PC-9 (cell line): ENCODE measurements around the gene OBSL1. TPM values are rescaled to one million over a fixed set of nuclear protein-coding genes. Genes with fewer than 3 reads are reported as not detected.

Source experiments
- BruUV-seq: library from RNA; stranded (reverse); fragments of 400-500 nt; replicated peaks from 2 replicates; lab custom pipeline; 2021; lab: Mats Ljungman, UMichigan
- CTCF ChIA-PET: fragments of 300-600 bp; sonication (Branson Sonifier 250); formaldehyde crosslinking; loops from one replicate; lab custom pipeline; 2022; ENCODE audit warnings: antibody characterized with exemption; lab: Charles Lee
- POLR2A ChIA-PET: fragments of 300-600 bp; sonication (Branson Sonifier 250); formaldehyde crosslinking; loops from one replicate; lab custom pipeline; 2022; ENCODE audit warnings: antibody characterized with exemption; ENCODE audit not compliant: unreplicated experiment; lab: Charles Lee
- DNase-seq, 2 experiments: peaks; one replicate each; pipeline versions ENCODE4 v3.0.0 to v3.0.0-alpha.2; 2015 to 2022; ENCODE audit warnings: mixed read lengths in 1 of 2
- H2AFZ ChIP-seq: fragments of 200-600 bp; sonication (generic); 2 replicates; pipeline ENCODE4 v1.8.1; 2017; ENCODE audit warnings: antibody characterized with exemption
- H3F3A ChIP-seq: fragments of 200-600 bp; sonication (generic); 2 replicates; pipeline ENCODE4 v1.8.1; 2017; ENCODE audit warnings: antibody characterized with exemption, mild to moderate bottlenecking, low read depth; ENCODE audit not compliant: insufficient read depth
- H3K27ac ChIP-seq: fragments of 200-600 bp; sonication (generic); 2 replicates; pipeline ENCODE4 v1.6.1; 2016; ENCODE audit warnings: mixed run types
- H3K27me3 ChIP-seq: fragments of 200-600 bp; sonication (generic); 2 replicates; pipeline ENCODE4 v1.6.1; 2016; ENCODE audit warnings: low read depth, mixed run types; ENCODE audit not compliant: insufficient read depth
- H3K36me3 ChIP-seq: fragments of 200-600 bp; sonication (generic); 2 replicates; pipeline ENCODE4 v1.6.1; 2016; ENCODE audit warnings: low read depth, mixed run types
- H3K4me1 ChIP-seq: fragments of 200-600 bp; sonication (generic); replicated peaks from 2 replicates; pipeline ENCODE4 v1.6.1; 2016; ENCODE audit warnings: mixed run types; ENCODE audit not compliant: insufficient read depth
- H3K4me2 ChIP-seq: fragments of 200-600 bp; sonication (generic); 2 replicates; pipeline ENCODE4 v1.6.1; 2017; ENCODE audit warnings: mixed run types
- H3K4me3 ChIP-seq: fragments of 200-600 bp; sonication (generic); 2 replicates; pipeline ENCODE4 v1.6.1; 2016; ENCODE audit warnings: mixed run types
- H3K79me2 ChIP-seq: fragments of 200-600 bp; sonication (generic); 2 replicates; pipeline ENCODE4 v1.6.1; 2017; ENCODE audit warnings: low read depth, mixed run types
- H3K9me2 ChIP-seq: fragments of 200-600 bp; sonication (generic); 2 replicates; pipeline ENCODE4 v1.8.1; 2017; ENCODE audit warnings: mild to moderate bottlenecking; ENCODE audit not compliant: insufficient read depth
- H3K9me3 ChIP-seq: fragments of 200-600 bp; sonication (generic); 2 replicates; pipeline ENCODE4 v1.8.1; 2016; ENCODE audit warnings: low read depth; ENCODE audit not compliant: insufficient read depth
- H4K20me1 ChIP-seq: fragments of 200-600 bp; sonication (generic); 2 replicates; pipeline ENCODE4 v1.8.1; 2017; ENCODE audit not compliant: insufficient read depth
- CTCF ChIP-seq: fragments of 200-600 bp; sonication (generic); conservative IDR thresholded peaks from 2 replicates; pipeline ENCODE4 v1.6.1; 2017; ENCODE audit warnings: mixed run types, antibody characterized with exemption, mild to moderate bottlenecking, moderate library complexity
- EZH2 ChIP-seq: fragments of 200-600 bp; sonication (generic); IDR thresholded peaks from 2 replicates; pipeline ENCODE4 v1.8.0; 2017; ENCODE audit warnings: antibody characterized with exemption, low read depth
- intact Hi-C: fragments of 100-400 bp; cut with micrococcal nuclease; formaldehyde crosslinking; loops from one replicate; pipeline ENCODE4 v1.10.0; 2022; ENCODE audit not compliant: unreplicated experiment
- total RNA-seq: library from RNA; stranded (reverse); gene quantifications from 2 replicates; pipeline ENCODE4 v1.2.3, GENCODE V29; 2021

The OBSL1 gene
- total RNA-seq, 1 experiment from 2014 or later = 110 TPM

- peak overlapping the region; percentile 85 for H3K27ac ChIP-seq
- peaks cover 19% of the 10 kb centered on the region for H3K4me1 ChIP-seq
- POLR2A ChIA-PET = interaction anchor here (0.6 to 1.3 kb wide), 10 partner anchors 25 to 738 kb away, joined by 3 to 9 read pairs (median 4); partner anchors contain the start of genes GLB1L, INHA, STK16 and TMEM198
- intact Hi-C loops = loop anchor here (1.0 to 2.0 kb wide), 4 partner anchors 25 to 92 kb away; partner anchors contain the start of genes CHPF and INHA
- H3K27me3 ChIP-seq = no peaks in the 10 kb centered on the region
- H3K9me3 ChIP-seq = no peaks in the 10 kb centered on the region
- CTCF ChIA-PET = interaction anchor here (1.2 kb wide), 1 partner anchor 92 kb away, joined by 4 read pairs; no protein-coding TSS in a partner anchor
- peaks cover 25% of the 10 kb centered on the region for H3F3A ChIP-seq
- BruUV-seq = TSS peak; percentile 90
- TF ChIP-seq EZH2 (no peak), CTCF (no peak)
- H4K20me1 ChIP-seq = no peaks in the 10 kb centered on the region
- no peaks in the 10 kb centered on the region for H3K36me3 ChIP-seq
- peak overlapping the region; percentile 95 for H3K4me2 ChIP-seq
- H3K79me2 ChIP-seq = peaks cover 15% of the 10 kb centered on the region; the same call in 1 of the 2 replicates
- DNase-seq = no peak
- H3K4me3 ChIP-seq = peak overlapping the region; percentile 70
- H3K9me2 ChIP-seq = no peaks in the 10 kb centered on the region
- peak overlapping the region; percentile 81 for H2AFZ ChIP-seq
Measured at GRCh38 chr2:219596954-219597551, 25.7 kb upstream of the OBSL1 start.

- Histone ChIP-seq H3K4me3 (no peak overlapping the region), H3K36me3 (no peaks in the 10 kb centered on the region), H3K4me2 (no peak overlapping the region), H3K9me3 (no peaks in the 10 kb centered on the region), H3K27ac (no peak overlapping the region), H3F3A (peaks cover 25% of the 10 kb centered on the region), H3K27me3 (no peaks in the 10 kb centered on the region), H3K4me1 (peaks cover 19% of the 10 kb centered on the region), H3K79me2 (peaks cover 15% of the 10 kb centered on the region; the same call in 1 of the 2 replicates), H4K20me1 (no peaks in the 10 kb centered on the region), H2AFZ (no peak overlapping the region), H3K9me2 (no peaks in the 10 kb centered on the region)
- no TSS peak for BruUV-seq
- POLR2A ChIA-PET = interaction anchor here (0.6 to 0.7 kb wide), 2 partner anchors 24 to 26 kb away, joined by 3 to 6 read pairs; no protein-coding TSS in a partner anchor
- CTCF ChIA-PET = interaction anchor here (0.7 kb wide), 1 partner anchor 24 kb away, joined by 5 read pairs; the partner anchor contains the start of gene OBSL1
- no peak for DNase-seq
- intact Hi-C loops = no loop called here
- TF ChIP-seq CTCF = no peak
- no peak for TF ChIP-seq EZH2
Measured at GRCh38 chr2:219595256-219595655, 23.9 kb upstream of the OBSL1 start.

GRCh38 chr2:219593154-219593553, 21.8 kb upstream of the OBSL1 start:
- Histone ChIP-seq H3K36me3 (no peaks in the 10 kb centered on the region), H2AFZ (no peak overlapping the region), H3K9me3 (no peaks in the 10 kb centered on the region), H3K79me2 (no peaks in the 10 kb centered on the region), H4K20me1 (no peaks in the 10 kb centered on the region), H3K4me1 (peaks cover 12% of the 10 kb centered on the region), H3K27me3 (no peaks in the 10 kb centered on the region), H3K4me3 (no peak overlapping the region), H3K4me2 (no peak overlapping the region), H3K9me2 (no peaks in the 10 kb centered on the region), H3F3A (peaks cover 25% of the 10 kb centered on the region), H3K27ac (no peak overlapping the region)
- no peak for DNase-seq
- ChIA-PET CTCF (no interaction called here), POLR2A (no interaction called here)
- intact Hi-C loops = no loop called here
- no TSS peak for BruUV-seq
- no peak for TF ChIP-seq CTCF
- TF ChIP-seq EZH2 = no peak
